ENCODE measurements around the gene DOCK6. TPM values are rescaled to one million over a fixed set of nuclear protein-coding genes. Genes with fewer than 3 reads are reported as not detected.

DOCK6 gene
- total and polyA plus RNA-seq, 2 of the 13 experiments (the other 11 are each of a cell fraction or from before 2014, with no cell fraction given): 5.4 to 38.1 TPM

DNA sequence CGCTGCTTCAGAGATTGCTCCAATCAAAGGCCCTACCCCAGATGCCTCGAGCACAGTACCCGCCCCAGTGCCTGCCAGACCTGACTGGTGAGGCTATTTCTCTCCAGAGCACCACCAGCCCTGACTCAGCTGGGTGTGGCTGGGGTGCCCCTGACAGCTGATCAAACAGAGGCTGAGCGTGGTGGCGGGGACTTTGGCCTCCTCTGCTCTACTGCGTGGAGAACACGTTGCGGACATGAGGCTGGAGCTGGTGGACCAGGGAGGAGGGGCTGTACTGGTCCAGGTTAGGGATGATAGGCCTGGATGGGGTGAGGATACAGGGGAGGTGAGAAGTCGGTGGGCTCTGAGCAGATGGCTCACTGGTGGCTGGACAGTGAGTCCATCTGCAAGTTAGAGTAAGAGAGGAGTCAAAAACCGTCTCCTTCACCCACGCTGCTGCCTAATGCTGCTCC is 3.5 kb upstream of the DOCK6 start (continued):
- TF ChIP-seq, protein P1, sequence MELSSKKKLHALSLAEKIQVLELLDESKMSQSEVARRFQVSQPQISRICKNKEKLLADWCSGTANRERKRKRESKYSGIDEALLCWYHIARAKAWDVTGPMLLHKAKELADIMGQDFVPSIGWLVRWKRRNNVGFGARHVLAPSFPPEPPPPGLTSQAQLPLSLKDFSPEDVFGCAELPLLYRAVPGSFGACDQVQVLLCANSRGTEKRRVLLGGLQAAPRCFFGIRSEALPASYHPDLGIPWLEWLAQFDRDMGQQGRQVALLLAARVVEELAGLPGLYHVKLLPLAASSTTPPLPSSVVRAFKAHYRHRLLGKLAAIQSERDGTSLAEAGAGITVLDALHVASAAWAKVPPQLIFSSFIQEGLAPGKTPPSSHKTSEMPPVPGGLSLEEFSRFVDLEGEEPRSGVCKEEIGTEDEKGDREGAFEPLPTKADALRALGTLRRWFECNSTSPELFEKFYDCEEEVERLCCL (CRISPR knock-in tag; IDR thresholded peaks at IDR 0.05; ENCODE audit: borderline replicate concordance): no peak
- TF ChIP-seq ZBTB42 (CRISPR knock-in tag; IDR thresholded peaks at IDR 0.05): no peak
- TF ChIP-seq ZFP36L1 (CRISPR knock-in tag; IDR thresholded peaks at IDR 0.05): peak; percentile 98
- peak; percentile 88; the same call in 1 of the 2 replicates for TF ChIP-seq ZNF552 (CRISPR knock-in tag; IDR thresholded peaks at IDR 0.05; ENCODE audit: borderline replicate concordance)
- TF ChIP-seq, protein P2, sequence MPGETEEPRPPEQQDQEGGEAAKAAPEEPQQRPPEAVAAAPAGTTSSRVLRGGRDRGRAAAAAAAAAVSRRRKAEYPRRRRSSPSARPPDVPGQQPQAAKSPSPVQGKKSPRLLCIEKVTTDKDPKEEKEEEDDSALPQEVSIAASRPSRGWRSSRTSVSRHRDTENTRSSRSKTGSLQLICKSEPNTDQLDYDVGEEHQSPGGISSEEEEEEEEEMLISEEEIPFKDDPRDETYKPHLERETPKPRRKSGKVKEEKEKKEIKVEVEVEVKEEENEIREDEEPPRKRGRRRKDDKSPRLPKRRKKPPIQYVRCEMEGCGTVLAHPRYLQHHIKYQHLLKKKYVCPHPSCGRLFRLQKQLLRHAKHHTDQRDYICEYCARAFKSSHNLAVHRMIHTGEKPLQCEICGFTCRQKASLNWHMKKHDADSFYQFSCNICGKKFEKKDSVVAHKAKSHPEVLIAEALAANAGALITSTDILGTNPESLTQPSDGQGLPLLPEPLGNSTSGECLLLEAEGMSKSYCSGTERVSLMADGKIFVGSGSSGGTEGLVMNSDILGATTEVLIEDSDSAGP (CRISPR knock-in tag; IDR thresholded peaks at IDR 0.05; ENCODE audit: borderline replicate concordance): peak; percentile 92
- TF ChIP-seq SMAD9 (CRISPR knock-in tag; IDR thresholded peaks at IDR 0.05): peak; percentile 97
- TF ChIP-seq ZNF567 (CRISPR knock-in tag; IDR thresholded peaks at IDR 0.05; ENCODE audit: borderline replicate concordance): no peak; the same call in 1 of the 2 replicates
- TF ChIP-seq, protein P3, sequence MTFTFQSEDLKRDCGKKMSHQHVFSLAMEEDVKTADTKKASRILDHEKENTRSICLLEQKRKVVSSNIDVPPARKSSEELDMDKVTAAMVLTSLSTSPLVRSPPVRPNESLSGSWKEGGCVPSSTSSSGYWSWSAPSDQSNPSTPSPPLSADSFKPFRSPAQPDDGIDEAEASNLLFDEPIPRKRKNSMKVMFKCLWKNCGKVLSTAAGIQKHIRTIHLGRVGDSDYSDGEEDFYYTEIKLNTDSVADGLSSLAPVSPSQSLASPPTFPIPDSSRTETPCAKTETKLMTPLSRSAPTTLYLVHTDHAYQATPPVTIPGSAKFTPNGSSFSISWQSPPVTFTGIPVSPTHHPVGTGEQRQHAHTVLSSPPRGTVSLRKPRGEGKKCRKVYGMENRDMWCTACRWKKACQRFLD (CRISPR knock-in tag; IDR thresholded peaks at IDR 0.05; ENCODE audit: borderline replicate concordance): 0 out of 2 replicates have a peak, but pooled peaks have one; percentile 31
- no peak for TF ChIP-seq ZNF496 (CRISPR knock-in tag; IDR thresholded peaks at IDR 0.05; ENCODE audit: insufficient replicate concordance)
- TF ChIP-seq ARNT (IDR thresholded peaks at IDR 0.05): no peak
- peak; percentile 95; the same call in 1 of the 2 replicates for TF ChIP-seq ZNF619 (CRISPR knock-in tag; IDR thresholded peaks at IDR 0.05)
- no peak for TF ChIP-seq MYNN (CRISPR knock-in tag; IDR thresholded peaks at IDR 0.05; ENCODE audit: low read depth)
- TF ChIP-seq, protein P4, sequence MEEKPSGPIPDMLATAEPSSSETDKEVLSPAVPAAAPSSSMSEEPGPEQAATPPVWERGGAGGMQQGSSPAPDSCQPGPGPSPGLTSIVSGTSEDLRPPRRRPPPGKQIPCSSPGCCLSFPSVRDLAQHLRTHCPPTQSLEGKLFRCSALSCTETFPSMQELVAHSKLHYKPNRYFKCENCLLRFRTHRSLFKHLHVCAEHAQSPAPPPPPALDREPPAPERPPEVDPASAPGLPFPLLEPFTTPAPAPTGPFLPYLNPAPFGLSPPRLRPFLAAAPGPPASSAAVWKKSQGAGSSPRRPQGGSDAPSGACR (CRISPR knock-in tag; IDR thresholded peaks at IDR 0.05): peak; percentile 82
- no peak for TF ChIP-seq EZH2 (conservative IDR thresholded peaks at IDR 0.05; ENCODE audit: low read depth, low read length)
- TF ChIP-seq ZNF430 (CRISPR knock-in tag; IDR thresholded peaks at IDR 0.05): peak; percentile 98
- TF ChIP-seq ZBTB7B (CRISPR knock-in tag; IDR thresholded peaks at IDR 0.05): peak; percentile 86; the same call in 1 of the 2 replicates
- TF ChIP-seq, protein P5, sequence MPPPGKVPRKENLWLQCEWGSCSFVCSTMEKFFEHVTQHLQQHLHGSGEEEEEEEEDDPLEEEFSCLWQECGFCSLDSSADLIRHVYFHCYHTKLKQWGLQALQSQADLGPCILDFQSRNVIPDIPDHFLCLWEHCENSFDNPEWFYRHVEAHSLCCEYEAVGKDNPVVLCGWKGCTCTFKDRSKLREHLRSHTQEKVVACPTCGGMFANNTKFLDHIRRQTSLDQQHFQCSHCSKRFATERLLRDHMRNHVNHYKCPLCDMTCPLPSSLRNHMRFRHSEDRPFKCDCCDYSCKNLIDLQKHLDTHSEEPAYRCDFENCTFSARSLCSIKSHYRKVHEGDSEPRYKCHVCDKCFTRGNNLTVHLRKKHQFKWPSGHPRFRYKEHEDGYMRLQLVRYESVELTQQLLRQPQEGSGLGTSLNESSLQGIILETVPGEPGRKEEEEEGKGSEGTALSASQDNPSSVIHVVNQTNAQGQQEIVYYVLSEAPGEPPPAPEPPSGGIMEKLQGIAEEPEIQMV (CRISPR knock-in tag; IDR thresholded peaks at IDR 0.05; ENCODE audit: low read depth): peak; percentile 86; the same call in 1 of the 2 replicates
- TF ChIP-seq, protein P6, sequence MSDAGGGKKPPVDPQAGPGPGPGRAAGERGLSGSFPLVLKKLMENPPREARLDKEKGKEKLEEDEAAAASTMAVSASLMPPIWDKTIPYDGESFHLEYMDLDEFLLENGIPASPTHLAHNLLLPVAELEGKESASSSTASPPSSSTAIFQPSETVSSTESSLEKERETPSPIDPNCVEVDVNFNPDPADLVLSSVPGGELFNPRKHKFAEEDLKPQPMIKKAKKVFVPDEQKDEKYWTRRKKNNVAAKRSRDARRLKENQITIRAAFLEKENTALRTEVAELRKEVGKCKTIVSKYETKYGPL (CRISPR knock-in tag; IDR thresholded peaks at IDR 0.05): no peak
- peak; percentile 89 for TF ChIP-seq NCOA2 (CRISPR knock-in tag; IDR thresholded peaks at IDR 0.05)
- peak; percentile 96 for TF ChIP-seq ZBTB38 (CRISPR knock-in tag; IDR thresholded peaks at IDR 0.05)
- TF ChIP-seq NONO (IDR thresholded peaks at IDR 0.05): no peak
- peak; percentile 98 for TF ChIP-seq NONO (CRISPR knock-in tag; conservative IDR thresholded peaks at IDR 0.05)
- no peak for TF ChIP-seq SMC3 (IDR thresholded peaks at IDR 0.05; ENCODE audit: low read length)
- peak; percentile 86 for TF ChIP-seq PITX1 (CRISPR knock-in tag; IDR thresholded peaks at IDR 0.05)

All from HepG2 (cell line).